A549 (cell line): ENCODE results near the gene ZNF860. TPM values are rescaled to one million over a fixed set of nuclear protein-coding genes. Genes with fewer than 3 reads are reported as not detected.

ENCODE experiments used
- ATAC-seq, 2 experiments: fragments of 200-7000 bp in 1 of 2; fragments of >200 bp in 1 of 2; cut with Nextera tagmentation in 1 of 2; cut with Tn5 transposase in 1 of 2; 3 replicates each; pipeline versions ENCODE4 v1.8.0 to v1.9.1; 2018 to 2020; ENCODE audit warnings: mild to moderate bottlenecking in 1 of 2, moderate library complexity in 1 of 2
- CTCF ChIA-PET: fragments of 300-600 bp; sonication (Branson Sonifier 250); formaldehyde crosslinking; extraction: SDS; loops from one replicate; lab custom pipeline; 2021; ENCODE audit warnings: antibody characterized with exemption, inconsistent platforms; lab: Yijun Ruan, JAX
- POLR2A ChIA-PET: fragments of 350-600 bp; formaldehyde crosslinking; extraction: SDS; loops from one replicate; lab custom pipeline; 2021; ENCODE audit warnings: antibody characterized with exemption, inconsistent platforms; lab: Yijun Ruan, JAX
- DNase-seq, 2 experiments: peaks; one replicate each; pipeline versions ENCODE4 v3.0.0 to v3.0.0-alpha.2; 2011 to 2016; ENCODE audit warnings: low read depth in 1 of 2, low spot score in 1 of 2
- FAIRE-seq: peaks from 2 replicates; lab custom pipeline; 2011; peaks lifted over from hg19 to GRCh38; lab: Jason Lieb, UNC
- H3K27ac ChIP-seq, 2 experiments: fragments of >200 bp; sonication (Bioruptor Twin); formaldehyde crosslinking; 3 replicates each; pipeline ENCODE4 v1.5.1; 2016 to 2017
- H3K4me1 ChIP-seq: fragments of >200 bp; sonication (Bioruptor Twin); formaldehyde crosslinking; 3 replicates; pipeline ENCODE4 v1.6.1; 2016
- H3K4me2 ChIP-seq: fragments of >200 bp; sonication (Bioruptor Twin); formaldehyde crosslinking; 3 replicates; pipeline ENCODE4 v1.6.1; 2016
- H3K4me3 ChIP-seq: fragments of >200 bp; sonication (Bioruptor Twin); formaldehyde crosslinking; 3 replicates; pipeline ENCODE4 v1.5.1; 2016
- H3K9me3 ChIP-seq: fragments of >200 bp; sonication (Bioruptor Twin); formaldehyde crosslinking; 3 replicates; pipeline ENCODE4 v1.6.1; 2016
- FOSB ChIP-seq: fragments of 250-450 bp; sonication (Bioruptor Pico); IDR thresholded peaks from 2 replicates; pipeline ENCODE4 v1.5.0; 2020; ENCODE audit warnings: mild to moderate bottlenecking, moderate library complexity
- HDAC2 ChIP-seq: fragments of 200-600 bp; sonication (generic); IDR thresholded peaks from 2 replicates; pipeline ENCODE4 v1.6.1; 2016
- HEYL ChIP-seq: fragments of 250-450 bp; sonication (Bioruptor Pico); IDR thresholded peaks from 2 replicates; pipeline ENCODE4 v1.8.0; 2021; ENCODE audit warnings: mild to moderate bottlenecking, moderate library complexity
- HOXB5 ChIP-seq: fragments of 250-450 bp; sonication (Bioruptor Pico); IDR thresholded peaks from 2 replicates; pipeline ENCODE4 v1.5.0; 2020; ENCODE audit warnings: mild to moderate bottlenecking, moderate library complexity
- JUNB ChIP-seq: fragments of >200 bp; sonication (Bioruptor Twin); formaldehyde crosslinking; IDR thresholded peaks from 2 replicates; pipeline ENCODE4 v1.6.1; 2016
- KDM1A ChIP-seq: fragments of 200-600 bp; sonication (generic); IDR thresholded peaks from 2 replicates; pipeline ENCODE4 v1.6.1; 2016; ENCODE audit warnings: low read depth, mild to moderate bottlenecking
- NFE2L2 ChIP-seq: fragments of 150-350 bp; conservative IDR thresholded peaks from 2 replicates; pipeline ENCODE4 v1.6.1; 2014; ENCODE audit warnings: low read length
- NR3C1 ChIP-seq: fragments of >200 bp; sonication (Bioruptor Twin); formaldehyde crosslinking; IDR thresholded peaks from 3 replicates; pipeline ENCODE4 v1.6.1; 2017
- POLR2A ChIP-seq: IDR thresholded peaks from 2 replicates; pipeline ENCODE4 v1.6.1; 2012; ENCODE audit warnings: mild to moderate bottlenecking, low read length
- RAD21 ChIP-seq, 2 experiments: fragments of >200 bp in 1 of 2; sonication (Bioruptor Twin) in 1 of 2; formaldehyde crosslinking in 1 of 2; IDR thresholded peaks in 1 of 2; conservative IDR thresholded peaks in 1 of 2; 2 replicates in 1 of 2; 3 replicates in 1 of 2; pipeline ENCODE4 v1.6.1; 2012 to 2018; ENCODE audit warnings: inconsistent platforms in 1 of 2
- RCOR1 ChIP-seq: fragments of 150-350 bp; IDR thresholded peaks from 2 replicates; pipeline ENCODE4 v1.6.1; 2014; ENCODE audit warnings: antibody characterized with exemption, low read length, low read depth
- SMC3 ChIP-seq: fragments of >200 bp; sonication (Bioruptor Twin); formaldehyde crosslinking; IDR thresholded peaks from 3 replicates; pipeline ENCODE4 v1.6.1; 2018; ENCODE audit warnings: inconsistent platforms
- ZFP36 ChIP-seq: fragments of 450-650 bp; IDR thresholded peaks from 2 replicates; pipeline ENCODE4 v1.6.1; 2014; ENCODE audit warnings: borderline replicate concordance; ENCODE audit not compliant: partially characterized antibody
- WGBS: methylation state at CpG from one replicate; pipeline ENCODE4 v1.1.6; 2017; ENCODE audit errors: missing lambda C conversion rate; 5-methylcytosine and 5-hydroxymethylcytosine counted together
- polyA plus RNA-seq, 4 experiments: library from polyadenylated mRNA; depleted of rRNA in 3 of 4; stranded (reverse); fragments of >200 nt; fragmentation: RNase III in 1 of 4; extraction: RNeasy Plus Mini Kit Qiagen cat#74134 plus additional on column Dnase treatment in 1 of 4; gene quantifications; 2 replicates in 3 of 4; 3 replicates in 1 of 4; pipeline ENCODE4 v1.2.3, GENCODE V29; 2011 to 2017
- TF ChIP-seq, protein P1 (sequence below): fragments of 150-350 bp; IDR thresholded peaks from 2 replicates; pipeline ENCODE4 v1.6.1; 2014; ENCODE audit warnings: low read depth, mild to moderate bottlenecking, low read length
- TF ChIP-seq, protein P2 (sequence below): fragments of >200 bp; sonication (Bioruptor Twin); formaldehyde crosslinking; IDR thresholded peaks from 3 replicates; pipeline ENCODE4 v1.5.1; 2016
- TF ChIP-seq, protein P3 (sequence below): fragments of 200-600 bp; sonication (generic); IDR thresholded peaks from 2 replicates; pipeline ENCODE4 v1.6.1; 2016; ENCODE audit warnings: antibody characterized with exemption, mild to moderate bottlenecking, moderate library complexity
- TF ChIP-seq, protein P4 (sequence below): IDR thresholded peaks from 2 replicates; pipeline ENCODE4 v1.6.1; 2012
- TF ChIP-seq, protein P5 (sequence below): fragments of 250-450 bp; sonication (Bioruptor Pico); IDR thresholded peaks from 2 replicates; pipeline ENCODE4 v1.5.0; 2020; ENCODE audit warnings: low read depth, mild to moderate bottlenecking, moderate library complexity

Gene ZNF860
- polyA plus RNA-seq, 2 of the 4 experiments (the other 2 are of a cell fraction), result 1.3 to 2.4 TPM

DNA sequence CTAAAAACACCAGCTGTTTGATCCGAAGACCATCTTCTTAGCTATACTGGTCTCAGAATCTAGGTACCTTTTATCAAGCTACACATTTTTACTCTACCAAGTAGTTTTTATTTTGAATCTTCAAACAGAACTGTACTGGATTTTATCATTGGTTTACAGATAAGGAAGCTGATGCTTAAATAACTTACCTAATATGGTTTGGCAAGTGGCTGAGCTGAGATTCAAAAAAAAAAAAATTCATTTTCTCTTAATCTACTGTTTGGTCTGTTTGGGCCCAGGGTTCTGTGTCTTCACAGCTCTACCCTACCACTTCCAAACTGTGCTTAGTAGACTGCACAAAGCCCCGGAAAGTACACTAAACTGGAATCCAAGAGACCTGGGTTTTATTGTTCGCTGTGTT is 35.7 kb downstream of the ZNF860 start:
- no peak overlapping the region for H3K4me2 ChIP-seq
- no peak for TF ChIP-seq HEYL (CRISPR knock-in tag)
- TF ChIP-seq, protein P1, sequence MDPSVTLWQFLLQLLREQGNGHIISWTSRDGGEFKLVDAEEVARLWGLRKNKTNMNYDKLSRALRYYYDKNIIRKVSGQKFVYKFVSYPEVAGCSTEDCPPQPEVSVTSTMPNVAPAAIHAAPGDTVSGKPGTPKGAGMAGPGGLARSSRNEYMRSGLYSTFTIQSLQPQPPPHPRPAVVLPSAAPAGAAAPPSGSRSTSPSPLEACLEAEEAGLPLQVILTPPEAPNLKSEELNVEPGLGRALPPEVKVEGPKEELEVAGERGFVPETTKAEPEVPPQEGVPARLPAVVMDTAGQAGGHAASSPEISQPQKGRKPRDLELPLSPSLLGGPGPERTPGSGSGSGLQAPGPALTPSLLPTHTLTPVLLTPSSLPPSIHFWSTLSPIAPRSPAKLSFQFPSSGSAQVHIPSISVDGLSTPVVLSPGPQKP, result no peak
- TF ChIP-seq, all 56 proteins: peak for 0
- ChIA-PET CTCF (interaction anchor here (0.9 to 4.7 kb wide), 4 partner anchors 12 to 171 kb away, joined by 3 to 38 read pairs (median 3); no protein-coding TSS in a partner anchor), POLR2A (no interaction called here)
- no peaks in the 10 kb centered on the region for H3K9me3 ChIP-seq
- H3K27ac ChIP-seq, result no peak overlapping the region
- H3K4me3 ChIP-seq, result no peak overlapping the region
- no peak for FAIRE-seq
- no peak for ATAC-seq
- 88% methylated on average over 3 of the region's 3 CpGs for WGBS
- H3K4me1 ChIP-seq, result peaks cover 11% of the 10 kb centered on the region; the same call in 2 of the 3 replicates
- no peak for DNase-seq

DNA sequence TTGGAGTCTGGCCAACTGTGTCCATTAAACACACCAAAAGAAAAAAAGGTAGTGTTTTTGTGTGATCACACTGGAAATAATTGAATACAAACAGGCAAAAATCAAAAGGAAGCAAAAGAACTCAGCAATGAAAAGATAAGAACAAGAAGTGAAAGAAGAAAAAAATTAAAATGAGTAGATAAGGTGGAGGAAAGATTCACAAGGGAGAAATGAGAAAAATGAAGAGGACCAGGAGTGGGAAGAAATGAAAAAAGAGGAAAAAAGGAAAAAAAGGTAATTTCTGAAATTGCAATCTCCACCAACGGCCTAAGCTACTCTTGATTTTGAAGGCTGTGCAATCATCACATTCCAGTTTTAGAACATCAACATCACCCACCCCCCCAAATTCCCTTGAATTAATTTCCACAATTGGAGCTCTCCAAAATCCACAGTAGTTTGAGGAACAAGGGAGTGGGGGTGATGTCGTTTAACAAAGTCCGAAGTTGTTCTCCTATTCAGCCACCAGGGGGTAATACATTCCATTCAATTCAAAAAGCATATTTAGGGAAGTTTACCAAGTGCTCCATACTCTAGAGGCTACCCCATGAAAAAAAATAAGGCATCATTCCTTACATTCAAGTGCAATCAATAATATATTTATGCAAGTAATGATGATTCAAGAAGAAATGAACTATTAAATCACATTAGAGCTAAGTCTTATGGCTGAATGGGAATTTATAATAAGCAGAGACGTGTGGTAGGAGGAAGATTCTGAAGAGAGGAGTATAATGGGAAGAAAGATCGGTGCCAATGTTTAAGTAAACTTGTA is 37.4 kb downstream of the ZNF860 start:
- ATAC-seq (peak; percentile 80 to 89; a peak in 5 of 6 replicates), FAIRE-seq (peak; percentile 77), DNase-seq (peak; percentile 61 to 70)
- Histone ChIP-seq H3K4me2 (peak overlapping the region; percentile 16; the same call in 1 of the 3 replicates), H3K9me3 (no peaks in the 10 kb centered on the region), H3K27ac (peak overlapping the region in 1 of 2 experiments; percentile 39; a peak in 1 of 6 replicates), H3K4me3 (no peak overlapping the region), H3K4me1 (peaks cover 11% of the 10 kb centered on the region; the same call in 2 of the 3 replicates)
- ChIA-PET CTCF (interaction anchor here (0.6 to 4.7 kb wide), 48 partner anchors 9 to 1249 kb away, joined by 3 to 38 read pairs (median 4); partner anchors contain the start of genes GPD1L and ZNF860), POLR2A (interaction anchor here (0.6 kb wide), 1 partner anchor 58 kb away, joined by 3 read pairs; no protein-coding TSS in a partner anchor)
- 28% methylated on average over 5 of the region's 5 CpGs for WGBS
- TF ChIP-seq, protein P2, sequence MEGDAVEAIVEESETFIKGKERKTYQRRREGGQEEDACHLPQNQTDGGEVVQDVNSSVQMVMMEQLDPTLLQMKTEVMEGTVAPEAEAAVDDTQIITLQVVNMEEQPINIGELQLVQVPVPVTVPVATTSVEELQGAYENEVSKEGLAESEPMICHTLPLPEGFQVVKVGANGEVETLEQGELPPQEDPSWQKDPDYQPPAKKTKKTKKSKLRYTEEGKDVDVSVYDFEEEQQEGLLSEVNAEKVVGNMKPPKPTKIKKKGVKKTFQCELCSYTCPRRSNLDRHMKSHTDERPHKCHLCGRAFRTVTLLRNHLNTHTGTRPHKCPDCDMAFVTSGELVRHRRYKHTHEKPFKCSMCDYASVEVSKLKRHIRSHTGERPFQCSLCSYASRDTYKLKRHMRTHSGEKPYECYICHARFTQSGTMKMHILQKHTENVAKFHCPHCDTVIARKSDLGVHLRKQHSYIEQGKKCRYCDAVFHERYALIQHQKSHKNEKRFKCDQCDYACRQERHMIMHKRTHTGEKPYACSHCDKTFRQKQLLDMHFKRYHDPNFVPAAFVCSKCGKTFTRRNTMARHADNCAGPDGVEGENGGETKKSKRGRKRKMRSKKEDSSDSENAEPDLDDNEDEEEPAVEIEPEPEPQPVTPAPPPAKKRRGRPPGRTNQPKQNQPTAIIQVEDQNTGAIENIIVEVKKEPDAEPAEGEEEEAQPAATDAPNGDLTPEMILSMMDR, result peak; percentile 86
- TF ChIP-seq NR3C1 (no peak), RCOR1 (no peak), SMC3 (peak; percentile 92), ZFP36 (no peak), RAD21 (conservative IDR thresholded peaks at IDR 0.05 in 1 of 2, IDR thresholded peaks at IDR 0.05 in 1 of 2) (peak; percentile 85 to 89), HDAC2 (no peak), NFE2L2 (no peak), JUNB (no peak), HOXB5 (CRISPR knock-in tag) (no peak)
- TF ChIP-seq, protein P3, sequence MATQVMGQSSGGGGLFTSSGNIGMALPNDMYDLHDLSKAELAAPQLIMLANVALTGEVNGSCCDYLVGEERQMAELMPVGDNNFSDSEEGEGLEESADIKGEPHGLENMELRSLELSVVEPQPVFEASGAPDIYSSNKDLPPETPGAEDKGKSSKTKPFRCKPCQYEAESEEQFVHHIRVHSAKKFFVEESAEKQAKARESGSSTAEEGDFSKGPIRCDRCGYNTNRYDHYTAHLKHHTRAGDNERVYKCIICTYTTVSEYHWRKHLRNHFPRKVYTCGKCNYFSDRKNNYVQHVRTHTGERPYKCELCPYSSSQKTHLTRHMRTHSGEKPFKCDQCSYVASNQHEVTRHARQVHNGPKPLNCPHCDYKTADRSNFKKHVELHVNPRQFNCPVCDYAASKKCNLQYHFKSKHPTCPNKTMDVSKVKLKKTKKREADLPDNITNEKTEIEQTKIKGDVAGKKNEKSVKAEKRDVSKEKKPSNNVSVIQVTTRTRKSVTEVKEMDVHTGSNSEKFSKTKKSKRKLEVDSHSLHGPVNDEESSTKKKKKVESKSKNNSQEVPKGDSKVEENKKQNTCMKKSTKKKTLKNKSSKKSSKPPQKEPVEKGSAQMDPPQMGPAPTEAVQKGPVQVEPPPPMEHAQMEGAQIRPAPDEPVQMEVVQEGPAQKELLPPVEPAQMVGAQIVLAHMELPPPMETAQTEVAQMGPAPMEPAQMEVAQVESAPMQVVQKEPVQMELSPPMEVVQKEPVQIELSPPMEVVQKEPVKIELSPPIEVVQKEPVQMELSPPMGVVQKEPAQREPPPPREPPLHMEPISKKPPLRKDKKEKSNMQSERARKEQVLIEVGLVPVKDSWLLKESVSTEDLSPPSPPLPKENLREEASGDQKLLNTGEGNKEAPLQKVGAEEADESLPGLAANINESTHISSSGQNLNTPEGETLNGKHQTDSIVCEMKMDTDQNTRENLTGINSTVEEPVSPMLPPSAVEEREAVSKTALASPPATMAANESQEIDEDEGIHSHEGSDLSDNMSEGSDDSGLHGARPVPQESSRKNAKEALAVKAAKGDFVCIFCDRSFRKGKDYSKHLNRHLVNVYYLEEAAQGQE, result peak; percentile 41; the same call in 1 of the 2 replicates

DNA sequence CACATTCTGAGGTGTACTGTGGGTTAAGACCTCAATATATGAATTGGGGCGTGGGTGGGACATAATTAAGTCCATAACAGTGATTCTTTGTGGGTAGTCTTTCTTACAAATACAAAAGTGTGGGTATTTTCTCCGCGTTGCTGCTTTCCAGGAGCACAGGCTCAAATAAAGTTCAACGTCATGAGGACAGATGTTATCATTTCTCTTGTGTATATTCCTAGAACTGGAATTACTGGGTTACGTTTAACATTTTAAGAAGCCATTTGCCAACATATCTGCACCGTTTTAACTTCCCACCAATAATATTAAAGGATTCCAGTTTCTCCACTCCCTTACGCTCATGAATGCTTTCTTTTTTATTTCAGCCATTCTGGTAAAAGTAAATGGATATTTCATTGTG is 39.6 kb downstream of the ZNF860 start:
- Histone ChIP-seq H3K27ac (no peak overlapping the region), H3K4me2 (no peak overlapping the region), H3K9me3 (no peaks in the 10 kb centered on the region), H3K4me3 (no peak overlapping the region), H3K4me1 (peaks cover 11% of the 10 kb centered on the region; the same call in 2 of the 3 replicates)
- ATAC-seq (no peak), DNase-seq (no peak), FAIRE-seq (no peak)
- ChIA-PET POLR2A (no interaction called here), CTCF (no interaction called here)
- 73% methylated on average over 7 of the region's 7 CpGs for WGBS
- TF ChIP-seq HEYL (CRISPR knock-in tag), result no peak
- no peak for TF ChIP-seq POLR2A
- no peak for TF ChIP-seq FOSB (CRISPR knock-in tag)
- TF ChIP-seq KDM1A, result no peak
- TF ChIP-seq, protein P4, sequence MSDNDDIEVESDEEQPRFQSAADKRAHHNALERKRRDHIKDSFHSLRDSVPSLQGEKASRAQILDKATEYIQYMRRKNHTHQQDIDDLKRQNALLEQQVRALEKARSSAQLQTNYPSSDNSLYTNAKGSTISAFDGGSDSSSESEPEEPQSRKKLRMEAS, result no peak
- no peak for TF ChIP-seq RCOR1
- TF ChIP-seq, protein P5, sequence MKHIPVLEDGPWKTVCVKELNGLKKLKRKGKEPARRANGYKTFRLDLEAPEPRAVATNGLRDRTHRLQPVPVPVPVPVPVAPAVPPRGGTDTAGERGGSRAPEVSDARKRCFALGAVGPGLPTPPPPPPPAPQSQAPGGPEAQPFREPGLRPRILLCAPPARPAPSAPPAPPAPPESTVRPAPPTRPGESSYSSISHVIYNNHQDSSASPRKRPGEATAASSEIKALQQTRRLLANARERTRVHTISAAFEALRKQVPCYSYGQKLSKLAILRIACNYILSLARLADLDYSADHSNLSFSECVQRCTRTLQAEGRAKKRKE (CRISPR knock-in tag), result no peak
- TF ChIP-seq NFE2L2, result no peak
- no peak for TF ChIP-seq SMC3
- no peak for TF ChIP-seq JUNB
- TF ChIP-seq, protein P1, result no peak
